Hepatocyte (in vitro differentiated cells): ENCODE measurements around the gene CLP1. TPM values are rescaled to one million over a fixed set of nuclear protein-coding genes. Genes with fewer than 3 reads are reported as not detected.

Experiments used
- DNase-seq: peaks from one replicate; pipeline ENCODE4 v3.0.0-alpha.2; 2016; ENCODE audit warnings: low spot score
- H2AFZ ChIP-seq: fragments of 200-600 bp; sonication (generic); 2 replicates; pipeline ENCODE4 v1.6.0; 2016; ENCODE audit warnings: antibody characterized with exemption, mild to moderate bottlenecking
- H3K27ac ChIP-seq: fragments of 200-600 bp; sonication (generic); 2 replicates; pipeline ENCODE4 v1.5.1; 2016; ENCODE audit warnings: mild to moderate bottlenecking
- H3K27me3 ChIP-seq: fragments of 200-600 bp; sonication (generic); 2 replicates; pipeline ENCODE4 v1.6.1; 2016
- H3K36me3 ChIP-seq: fragments of 200-600 bp; sonication (generic); replicated peaks from 2 replicates; pipeline ENCODE4 v1.5.1; 2016; ENCODE audit warnings: low read depth; ENCODE audit not compliant: insufficient read depth
- H3K4me1 ChIP-seq: fragments of 200-600 bp; sonication (generic); 2 replicates; pipeline ENCODE4 v1.5.1; 2016; ENCODE audit warnings: mild to moderate bottlenecking, moderate library complexity; ENCODE audit not compliant: insufficient read depth
- H3K4me2 ChIP-seq: fragments of 200-600 bp; sonication (generic); 2 replicates; pipeline ENCODE4 v1.6.0; 2016
- H3K4me3 ChIP-seq: fragments of 200-600 bp; sonication (generic); 2 replicates; pipeline ENCODE4 v1.5.1; 2016; ENCODE audit warnings: mild to moderate bottlenecking
- H3K79me2 ChIP-seq: fragments of 200-600 bp; sonication (generic); 2 replicates; pipeline ENCODE4 v1.6.0; 2017; ENCODE audit warnings: mild to moderate bottlenecking
- H3K9me2 ChIP-seq: fragments of 200-600 bp; sonication (generic); replicated peaks from 2 replicates; pipeline ENCODE4 v1.6.0; 2017; ENCODE audit warnings: mild to moderate bottlenecking; ENCODE audit not compliant: insufficient read depth
- H3K9me3 ChIP-seq: fragments of 200-600 bp; sonication (generic); 2 replicates; pipeline ENCODE4 v1.5.1; 2016; ENCODE audit warnings: low read depth, mild to moderate bottlenecking
- H4K20me1 ChIP-seq: fragments of 200-600 bp; sonication (generic); 2 replicates; pipeline ENCODE4 v1.6.0; 2016; ENCODE audit warnings: mild to moderate bottlenecking; ENCODE audit not compliant: insufficient read depth, poor library complexity, severe bottlenecking
- EZH2 ChIP-seq: fragments of 200-600 bp; sonication (generic); IDR thresholded peaks from 2 replicates; pipeline ENCODE4 v1.6.1; 2016; ENCODE audit warnings: antibody characterized with exemption, mild to moderate bottlenecking, borderline replicate concordance
- EZH2phosphoT487 ChIP-seq: fragments of 200-600 bp; sonication (generic); IDR thresholded peaks from one replicate; pipeline ENCODE4 v1.6.1; 2018; ENCODE audit warnings: antibody characterized with exemption, mild to moderate bottlenecking, low read depth, moderate library complexity; ENCODE audit not compliant: unreplicated experiment, severe bottlenecking
- WGBS: methylation state at CpG from one replicate; pipeline ENCODE4 v1.1.6; 2016; ENCODE audit warnings: low lambda C conversion rate; ENCODE audit errors: missing lambda C conversion rate; 5-methylcytosine and 5-hydroxymethylcytosine counted together
- polyA plus RNA-seq: library from polyadenylated mRNA; unstranded; fragments of >200 nt; fragmentation: Nextera tagmentation; extraction: Ambion mirVana; gene quantifications from 2 replicates; pipeline ENCODE4 v1.2.1, GENCODE V29; 2016
- total RNA-seq: library from RNA; depleted of rRNA; stranded (reverse); fragments of >200 nt; gene quantifications from 2 replicates; pipeline ENCODE4 v1.2.3, GENCODE V29; 2014
- TF ChIP-seq, protein P1 (sequence below): fragments of 200-600 bp; sonication (generic); IDR thresholded peaks from 2 replicates; pipeline ENCODE4 v1.5.1; 2016; ENCODE audit warnings: antibody characterized with exemption, mild to moderate bottlenecking; ENCODE audit not compliant: poor library complexity

CLP1 gene
- total and polyA plus RNA-seq, 2 experiments from 2014 or later, result 15.4 to 18.5 TPM

DNA sequence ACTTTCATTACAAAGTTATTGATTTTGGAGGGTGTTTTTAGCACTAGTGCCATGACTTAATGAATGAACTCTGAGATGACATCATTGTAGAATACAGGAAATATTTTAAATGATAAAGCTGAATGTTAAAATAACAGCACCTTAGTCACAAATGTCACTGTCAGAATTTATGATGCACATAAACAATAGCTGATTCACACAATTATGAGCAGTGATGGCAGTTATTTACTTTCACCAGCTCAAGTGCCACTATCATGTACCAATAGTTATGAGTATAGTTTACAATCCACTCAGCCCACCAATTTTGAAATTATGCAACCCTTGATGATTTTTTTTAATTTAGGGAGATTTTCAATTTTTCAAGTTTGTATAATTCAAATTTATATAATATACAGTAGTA lies 37.1 kb upstream of the CLP1 start:
- Histone ChIP-seq H3K4me1 (no peaks in the 10 kb centered on the region), H2AFZ (no peak overlapping the region), H3K27ac (no peak overlapping the region), H3K79me2 (no peaks in the 10 kb centered on the region), H3K9me2 (no peaks in the 10 kb centered on the region), H3K36me3 (no peaks in the 10 kb centered on the region), H3K9me3 (no peaks in the 10 kb centered on the region), H3K27me3 (no peaks in the 10 kb centered on the region), H4K20me1 (no peaks in the 10 kb centered on the region), H3K4me3 (no peak overlapping the region), H3K4me2 (no peak overlapping the region)
- TF ChIP-seq, protein P1, sequence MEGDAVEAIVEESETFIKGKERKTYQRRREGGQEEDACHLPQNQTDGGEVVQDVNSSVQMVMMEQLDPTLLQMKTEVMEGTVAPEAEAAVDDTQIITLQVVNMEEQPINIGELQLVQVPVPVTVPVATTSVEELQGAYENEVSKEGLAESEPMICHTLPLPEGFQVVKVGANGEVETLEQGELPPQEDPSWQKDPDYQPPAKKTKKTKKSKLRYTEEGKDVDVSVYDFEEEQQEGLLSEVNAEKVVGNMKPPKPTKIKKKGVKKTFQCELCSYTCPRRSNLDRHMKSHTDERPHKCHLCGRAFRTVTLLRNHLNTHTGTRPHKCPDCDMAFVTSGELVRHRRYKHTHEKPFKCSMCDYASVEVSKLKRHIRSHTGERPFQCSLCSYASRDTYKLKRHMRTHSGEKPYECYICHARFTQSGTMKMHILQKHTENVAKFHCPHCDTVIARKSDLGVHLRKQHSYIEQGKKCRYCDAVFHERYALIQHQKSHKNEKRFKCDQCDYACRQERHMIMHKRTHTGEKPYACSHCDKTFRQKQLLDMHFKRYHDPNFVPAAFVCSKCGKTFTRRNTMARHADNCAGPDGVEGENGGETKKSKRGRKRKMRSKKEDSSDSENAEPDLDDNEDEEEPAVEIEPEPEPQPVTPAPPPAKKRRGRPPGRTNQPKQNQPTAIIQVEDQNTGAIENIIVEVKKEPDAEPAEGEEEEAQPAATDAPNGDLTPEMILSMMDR, result no peak
- TF ChIP-seq EZH2phosphoT487, result no peak
- no peak for TF ChIP-seq EZH2
- no peak for DNase-seq

DNA sequence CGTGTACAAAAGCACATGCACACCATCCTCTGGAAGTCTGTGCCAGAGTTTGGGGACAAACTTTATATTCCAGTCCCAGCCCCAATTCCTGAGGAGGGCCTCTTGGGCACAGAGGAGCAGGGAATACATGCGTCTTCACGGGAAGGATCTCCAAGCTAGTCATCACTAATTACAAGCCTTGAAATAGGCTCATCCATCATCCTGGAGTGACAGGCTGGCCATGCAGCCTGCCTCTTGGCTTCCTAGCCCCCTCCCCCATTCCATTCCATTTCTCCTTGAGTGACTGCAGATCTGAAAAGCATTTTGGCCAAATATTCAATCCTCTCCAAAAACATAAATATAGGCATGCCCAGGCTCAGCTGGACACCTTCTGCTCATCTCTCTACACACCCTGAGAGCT lies 35.3 kb upstream of the CLP1 start:
- Histone ChIP-seq H3K4me2 (no peak overlapping the region), H3K27ac (no peak overlapping the region), H3K9me2 (no peaks in the 10 kb centered on the region), H3K9me3 (no peaks in the 10 kb centered on the region), H3K79me2 (no peaks in the 10 kb centered on the region), H3K36me3 (no peaks in the 10 kb centered on the region), H3K4me3 (no peak overlapping the region), H4K20me1 (no peaks in the 10 kb centered on the region), H3K27me3 (no peaks in the 10 kb centered on the region), H3K4me1 (no peaks in the 10 kb centered on the region), H2AFZ (no peak overlapping the region)
- TF ChIP-seq, protein P1, result no peak
- TF ChIP-seq EZH2 (no peak), EZH2phosphoT487 (no peak)
- WGBS, result 52% methylated on average over 3 of the region's 3 CpGs
- no peak for DNase-seq

DNA sequence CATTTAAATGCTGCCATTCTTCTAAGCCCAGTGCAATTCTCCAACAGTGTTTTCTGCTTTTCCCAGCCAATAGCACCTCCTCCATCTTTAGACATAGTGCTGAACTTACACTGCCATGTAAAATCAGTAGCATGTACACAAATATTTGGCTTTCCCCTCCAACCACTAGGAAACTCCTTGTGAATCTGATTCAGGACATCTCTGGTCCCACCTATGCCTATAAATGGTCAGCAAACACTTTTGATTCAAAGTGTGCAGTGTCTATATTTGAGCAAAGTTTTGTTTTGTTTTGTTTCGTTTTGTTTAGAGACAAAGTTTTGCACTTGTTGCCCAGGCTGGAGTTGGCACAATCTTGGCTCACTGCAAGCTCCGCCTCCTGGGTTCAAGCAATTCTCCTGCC lies 32.7 kb upstream of the CLP1 start:
- DNase-seq, result no peak
- no peak overlapping the region for H3K27ac ChIP-seq
- no peak overlapping the region for H3K4me2 ChIP-seq
- H3K4me3 ChIP-seq, result no peak overlapping the region
- 97% methylated on average over 2 of the region's 2 CpGs for WGBS
- H3K27me3 ChIP-seq, result no peaks in the 10 kb centered on the region
- H3K9me2 ChIP-seq, result no peaks in the 10 kb centered on the region
- no peaks in the 10 kb centered on the region for H3K9me3 ChIP-seq
- no peak overlapping the region for H2AFZ ChIP-seq
- H4K20me1 ChIP-seq, result no peaks in the 10 kb centered on the region
- TF ChIP-seq EZH2phosphoT487, result no peak
- no peak for TF ChIP-seq EZH2
- TF ChIP-seq, protein P1, result no peak
- H3K4me1 ChIP-seq, result no peaks in the 10 kb centered on the region
- no peaks in the 10 kb centered on the region for H3K79me2 ChIP-seq
- no peaks in the 10 kb centered on the region for H3K36me3 ChIP-seq

DNA sequence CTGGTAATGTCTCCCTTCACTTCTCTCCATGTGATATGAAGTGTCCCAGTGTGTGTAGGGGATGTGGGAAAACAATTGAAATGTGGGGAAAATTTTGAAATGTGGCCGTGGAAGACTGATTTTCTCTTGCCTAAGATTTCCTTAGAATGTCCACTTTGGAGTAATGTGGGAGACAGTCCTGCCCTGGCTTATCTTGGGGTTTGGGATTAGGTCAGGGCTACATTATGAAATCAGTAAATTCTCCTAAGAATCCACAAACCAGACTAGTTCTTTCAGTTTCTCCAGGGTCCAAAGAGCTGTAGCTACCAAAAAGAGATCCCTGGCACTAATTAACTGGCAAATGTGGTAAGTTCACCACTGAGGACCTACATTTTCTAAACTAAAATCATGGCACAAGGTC lies 30.7 kb upstream of the CLP1 start:
- no peaks in the 10 kb centered on the region for H3K27me3 ChIP-seq
- H4K20me1 ChIP-seq, result no peaks in the 10 kb centered on the region
- H3K27ac ChIP-seq, result no peak overlapping the region
- no peak overlapping the region for H3K4me2 ChIP-seq
- no peaks in the 10 kb centered on the region for H3K79me2 ChIP-seq
- no peak overlapping the region for H2AFZ ChIP-seq
- WGBS, result 55% methylated on average over 1 of the region's 1 CpG
- H3K36me3 ChIP-seq, result no peaks in the 10 kb centered on the region
- H3K4me1 ChIP-seq, result no peaks in the 10 kb centered on the region
- H3K9me3 ChIP-seq, result no peaks in the 10 kb centered on the region
- no peaks in the 10 kb centered on the region for H3K9me2 ChIP-seq
- H3K4me3 ChIP-seq, result no peak overlapping the region
- TF ChIP-seq EZH2phosphoT487 (no peak), EZH2 (no peak)
- TF ChIP-seq, protein P1, result no peak
- DNase-seq, result no peak
